HCEC 1CT (cell line): Measurements from ENCODE around the gene AP4E1.
"Not testable (repeated sequence)": the region's sequence is repeated elsewhere in the genome, so short reads cannot be mapped to it uniquely, and the experiment has no call there.

Source experiments
- DNase-seq: peaks from one replicate; pipeline ENCODE4 v3.0.0-alpha.2; 2017

Gene AP4E1

GRCh38 chr15:50890751-50891150 lies 17.7 kb upstream of the AP4E1 start:
- peak; percentile 41 for DNase-seq

GRCh38 chr15:50891159-50891558 lies 17.3 kb upstream of the AP4E1 start:
- DNase-seq: no peak

- DNase-seq: no peak
Measured at GRCh38 chr15:50893976-50894375, 14.5 kb upstream of the AP4E1 start.

GRCh38 chr15:50901390-50901789 lies 7.1 kb upstream of the AP4E1 start:
- DNase-seq: not testable (repeated sequence)

- no peak for DNase-seq
Measured at GRCh38 chr15:50904211-50904610, 4.3 kb upstream of the AP4E1 start.

- no peak for DNase-seq
Measured at GRCh38 chr15:50905055-50905454, 3.4 kb upstream of the AP4E1 start.

GRCh38 chr15:50906954-50907600 lies 1.4 kb upstream of the AP4E1 start:
- DNase-seq: no peak

GRCh38 chr15:50907601-50908208 lies 778 bp upstream of the AP4E1 start:
- peak; percentile 33 for DNase-seq

- DNase-seq: peak; percentile 13
Measured at GRCh38 chr15:50909010-50909317, 481 bp downstream of the AP4E1 start.

- DNase-seq: peak; percentile 90
Measured at GRCh38 chr15:50910426-50910795, 1.9 kb downstream of the AP4E1 start.

- DNase-seq: peak; percentile 9
Measured at GRCh38 chr15:50911001-50911400, 2.5 kb downstream of the AP4E1 start.

- no peak for DNase-seq
Measured at GRCh38 chr15:50911621-50912020, 3.1 kb downstream of the AP4E1 start.

- DNase-seq: no peak
Measured at GRCh38 chr15:50916400-50916799, 7.9 kb downstream of the AP4E1 start.

GRCh38 chr15:50919359-50919758 lies 10.9 kb downstream of the AP4E1 start:
- not testable (repeated sequence) for DNase-seq

GRCh38 chr15:50925281-50925680 lies 16.8 kb downstream of the AP4E1 start:
- no peak for DNase-seq

GRCh38 chr15:50929062-50929461 lies 20.6 kb downstream of the AP4E1 start:
- no peak for DNase-seq

GRCh38 chr15:50930792-50931191 lies 22.3 kb downstream of the AP4E1 start:
- no peak for DNase-seq

GRCh38 chr15:50933341-50933740 lies 24.9 kb downstream of the AP4E1 start:
- DNase-seq: no peak

- DNase-seq: no peak
Measured at GRCh38 chr15:50938525-50938924, 30.0 kb downstream of the AP4E1 start.

GRCh38 chr15:50939911-50940310 lies 31.4 kb downstream of the AP4E1 start:
- peak; percentile 56 for DNase-seq

- peak; percentile 8 for DNase-seq
Measured at GRCh38 chr15:50940506-50940905, 32.0 kb downstream of the AP4E1 start.

- DNase-seq: peak; percentile 57
Measured at GRCh38 chr15:50943638-50944037, 35.2 kb downstream of the AP4E1 start.

- DNase-seq: no peak
Measured at GRCh38 chr15:50944672-50945071, 36.2 kb downstream of the AP4E1 start.

GRCh38 chr15:50945725-50946124 lies 37.2 kb downstream of the AP4E1 start:
- peak; percentile 24 for DNase-seq

- DNase-seq: not testable (repeated sequence)
Measured at GRCh38 chr15:50950745-50951144, 42.3 kb downstream of the AP4E1 start.
